Measurements from ENCODE around the gene TMEM123. TPM values are rescaled to one million over a fixed set of nuclear protein-coding genes. Genes with fewer than 3 reads are reported as not detected.

TMEM123 gene
- total RNA-seq, 1 donor from 2014 or later: 156 TPM

DNA sequence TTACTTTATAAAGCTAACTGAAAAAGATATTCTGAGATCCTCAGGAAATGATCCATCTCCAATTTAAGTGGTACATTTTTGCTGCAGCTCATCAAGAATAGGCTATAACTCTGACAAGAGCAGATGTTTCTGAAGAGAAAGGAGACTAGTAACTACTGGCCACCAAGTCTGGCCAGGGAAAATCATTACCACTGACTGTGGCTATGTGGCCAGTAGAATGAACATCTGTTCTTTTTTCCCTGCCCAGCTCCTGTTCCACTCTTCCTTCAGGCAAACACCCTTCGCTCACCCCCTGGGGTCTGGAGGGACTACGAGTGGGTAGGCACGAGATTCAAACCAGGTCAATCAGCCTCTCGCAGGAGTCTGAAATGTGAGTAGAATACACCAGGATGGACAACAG lies 23.9 kb downstream of the TMEM123 start:
- H3K4me3 ChIP-seq: no peak overlapping the region
- H3K27ac ChIP-seq: no peak overlapping the region
- peaks cover 23% of the 10 kb centered on the region for H3K4me1 ChIP-seq
- intact Hi-C loops (cut with DNase I): no loop called here
- H3K9me3 ChIP-seq: no peaks in the 10 kb centered on the region
- peaks cover 0 to 6% of the 10 kb centered on the region in 2 donors for H3K36me3 ChIP-seq
- DNase-seq (ENCODE audit: extremely low spot score in 2 of 2): no peak
- TF ChIP-seq, protein P1, sequence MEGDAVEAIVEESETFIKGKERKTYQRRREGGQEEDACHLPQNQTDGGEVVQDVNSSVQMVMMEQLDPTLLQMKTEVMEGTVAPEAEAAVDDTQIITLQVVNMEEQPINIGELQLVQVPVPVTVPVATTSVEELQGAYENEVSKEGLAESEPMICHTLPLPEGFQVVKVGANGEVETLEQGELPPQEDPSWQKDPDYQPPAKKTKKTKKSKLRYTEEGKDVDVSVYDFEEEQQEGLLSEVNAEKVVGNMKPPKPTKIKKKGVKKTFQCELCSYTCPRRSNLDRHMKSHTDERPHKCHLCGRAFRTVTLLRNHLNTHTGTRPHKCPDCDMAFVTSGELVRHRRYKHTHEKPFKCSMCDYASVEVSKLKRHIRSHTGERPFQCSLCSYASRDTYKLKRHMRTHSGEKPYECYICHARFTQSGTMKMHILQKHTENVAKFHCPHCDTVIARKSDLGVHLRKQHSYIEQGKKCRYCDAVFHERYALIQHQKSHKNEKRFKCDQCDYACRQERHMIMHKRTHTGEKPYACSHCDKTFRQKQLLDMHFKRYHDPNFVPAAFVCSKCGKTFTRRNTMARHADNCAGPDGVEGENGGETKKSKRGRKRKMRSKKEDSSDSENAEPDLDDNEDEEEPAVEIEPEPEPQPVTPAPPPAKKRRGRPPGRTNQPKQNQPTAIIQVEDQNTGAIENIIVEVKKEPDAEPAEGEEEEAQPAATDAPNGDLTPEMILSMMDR (IDR thresholded peaks at IDR 0.05): no peak
- TF ChIP-seq POLR2A (IDR thresholded peaks at IDR 0.05): no peak
- no peak for TF ChIP-seq POLR2AphosphoS5 (IDR thresholded peaks at IDR 0.05; ENCODE audit: insufficient read depth in 1 of 2, low read depth in 1 of 2)
- H3K27me3 ChIP-seq: no peaks in the 10 kb centered on the region

DNA sequence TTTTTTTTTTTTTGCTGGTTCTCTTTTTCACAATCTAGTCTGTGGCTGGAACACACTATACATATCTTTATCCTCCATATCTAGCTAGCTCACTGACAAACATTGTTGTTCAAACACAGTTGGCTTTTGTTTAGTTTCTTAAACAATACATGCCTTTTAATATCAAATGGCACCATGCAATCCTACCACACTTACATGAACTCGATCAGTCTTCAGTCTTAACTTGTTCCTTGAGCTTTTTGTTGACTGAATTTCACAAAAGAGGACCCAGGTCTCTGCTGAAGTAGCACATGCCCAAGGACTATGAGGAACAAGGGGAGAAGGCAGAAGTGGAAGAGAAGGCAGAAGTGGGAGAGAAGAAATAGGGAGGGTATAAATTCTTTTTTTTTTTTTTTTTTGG lies 25.5 kb downstream of the TMEM123 start:
- Histone ChIP-seq H3K4me1 (peaks cover 23% of the 10 kb centered on the region), H3K27ac (no peak overlapping the region), H3K4me3 (no peak overlapping the region), H3K27me3 (no peaks in the 10 kb centered on the region), H3K36me3 (no peaks in the 10 kb centered on the region), H3K9me3 (no peaks in the 10 kb centered on the region)
- DNase-seq (ENCODE audit: extremely low spot score in 2 of 2): no peak
- TF ChIP-seq POLR2A (IDR thresholded peaks at IDR 0.05) (no peak), POLR2AphosphoS5 (IDR thresholded peaks at IDR 0.05; ENCODE audit: insufficient read depth in 1 of 2, low read depth in 1 of 2) (no peak)
- TF ChIP-seq, protein P1 (IDR thresholded peaks at IDR 0.05): no peak
- intact Hi-C loops (cut with DNase I): no loop called here

DNA sequence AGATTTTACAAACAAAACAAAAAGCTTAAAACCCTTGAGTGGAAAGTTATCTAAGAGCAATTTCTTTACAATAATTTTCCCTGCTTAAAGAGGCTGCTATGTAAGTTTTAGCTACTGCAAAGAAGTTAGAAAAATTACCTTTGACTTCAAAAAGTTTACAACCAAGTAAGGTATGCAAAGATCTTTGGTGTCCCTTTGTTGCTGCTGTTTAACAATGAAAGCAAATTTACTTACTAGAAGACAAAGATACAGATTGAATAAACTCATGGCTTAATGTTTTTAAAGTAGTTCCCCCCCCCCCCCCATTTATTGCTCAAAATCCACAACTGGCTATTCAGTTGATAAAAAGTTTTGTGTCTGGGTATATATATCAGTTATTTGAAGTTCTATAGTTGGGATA lies 26.0 kb downstream of the TMEM123 start:
- Histone ChIP-seq H3K27me3 (no peaks in the 10 kb centered on the region), H3K36me3 (no peaks in the 10 kb centered on the region), H3K4me1 (peaks cover 23% of the 10 kb centered on the region), H3K9me3 (no peaks in the 10 kb centered on the region), H3K4me3 (no peak overlapping the region), H3K27ac (no peak overlapping the region)
- no peak for DNase-seq (ENCODE audit: extremely low spot score in 2 of 2)
- intact Hi-C loops (cut with DNase I): no loop called here
- TF ChIP-seq POLR2A (IDR thresholded peaks at IDR 0.05): no peak
- TF ChIP-seq, protein P1 (IDR thresholded peaks at IDR 0.05): no peak
- TF ChIP-seq POLR2AphosphoS5 (IDR thresholded peaks at IDR 0.05; ENCODE audit: insufficient read depth in 1 of 2, low read depth in 1 of 2): no peak

DNA sequence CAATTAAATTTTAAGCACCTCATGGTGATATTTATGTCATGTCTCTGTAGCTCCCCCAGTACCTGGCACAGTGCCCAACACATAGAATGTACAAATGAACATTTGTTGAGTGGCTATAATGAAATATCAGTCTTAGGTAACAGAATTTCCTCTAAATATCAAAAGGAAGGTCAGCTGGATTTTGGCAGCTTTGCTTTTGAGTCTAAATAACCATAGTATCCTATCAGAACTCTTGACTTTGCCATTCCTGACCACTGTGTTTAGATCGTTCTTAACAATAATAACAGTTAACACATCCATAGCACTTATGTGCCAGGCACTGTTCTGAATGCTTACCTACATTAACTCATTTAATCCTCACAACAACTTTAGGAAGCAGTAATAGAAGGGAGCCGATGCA lies 26.6 kb downstream of the TMEM123 start:
- TF ChIP-seq, protein P1 (IDR thresholded peaks at IDR 0.05): no peak
- no peak for TF ChIP-seq POLR2AphosphoS5 (IDR thresholded peaks at IDR 0.05; ENCODE audit: insufficient read depth in 1 of 2, low read depth in 1 of 2)
- Histone ChIP-seq H3K4me3 (no peak overlapping the region), H3K4me1 (peaks cover 23% of the 10 kb centered on the region), H3K36me3 (no peaks in the 10 kb centered on the region), H3K9me3 (no peaks in the 10 kb centered on the region), H3K27me3 (no peaks in the 10 kb centered on the region), H3K27ac (no peak overlapping the region)
- intact Hi-C loops (cut with DNase I): no loop called here
- DNase-seq (ENCODE audit: extremely low spot score in 2 of 2): no peak

DNA sequence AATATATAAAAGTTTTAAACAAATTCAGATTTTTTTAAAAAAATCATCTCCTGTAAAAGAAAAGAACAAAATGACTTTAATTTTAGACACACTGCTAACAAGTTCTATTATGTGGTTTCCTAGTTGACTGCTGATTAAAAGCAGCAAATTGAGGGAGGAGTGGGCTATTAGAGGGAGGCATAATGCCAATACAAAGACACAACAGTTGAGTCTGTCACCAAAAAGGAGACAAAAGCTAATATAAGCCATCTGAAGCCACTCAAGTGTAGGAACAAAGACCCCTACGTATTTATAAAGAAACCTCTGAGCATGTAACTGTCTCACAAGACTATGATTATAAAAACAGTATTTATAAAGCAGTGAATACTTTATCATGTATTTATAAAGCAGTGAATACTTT lies 28.6 kb downstream of the TMEM123 start:
- Histone ChIP-seq H3K4me3 (no peak overlapping the region), H3K4me1 (peaks cover 5% of the 10 kb centered on the region), H3K27ac (no peak overlapping the region), H3K36me3 (no peaks in the 10 kb centered on the region), H3K9me3 (no peaks in the 10 kb centered on the region), H3K27me3 (no peaks in the 10 kb centered on the region)
- TF ChIP-seq, protein P1 (IDR thresholded peaks at IDR 0.05): no peak
- TF ChIP-seq POLR2AphosphoS5 (IDR thresholded peaks at IDR 0.05; ENCODE audit: insufficient read depth in 1 of 2, low read depth in 1 of 2) (no peak), POLR2A (IDR thresholded peaks at IDR 0.05) (no peak)
- intact Hi-C loops (cut with DNase I): no loop called here
- DNase-seq (ENCODE audit: extremely low spot score in 2 of 2): no peak
